Measurements from ENCODE around the gene COL4A3. TPM values are rescaled to one million over a fixed set of nuclear protein-coding genes. Genes with fewer than 3 reads are reported as not detected.

The COL4A3 gene
- polyA plus RNA-seq, 3 donors, result 0.03 TPM; not detected in 2

GRCh38 chr2:227326783-227327182 is 162.4 kb downstream of the COL4A3 start:
- Mint-ChIP-seq H3K4me3 (no peak overlapping the region), H3K27me3 (ENCODE audit: low read depth in 3 of 3) (peaks cover 0 to 3% (median under 1%) of the 10 kb centered on the region in 3 donors), H3K27ac (no peak overlapping the region), H3K4me1 (peaks cover 32% of the 10 kb centered on the region), H3K9me3 (peaks cover 7 to 16% (median 10%) of the 10 kb centered on the region in 7 donors), H3K36me3 (peaks cover 28 to 33% of the 10 kb centered on the region in 2 donors)
- Histone ChIP-seq H4K20me1 (ENCODE audit: insufficient read depth, low read length) (peaks cover 9% of the 10 kb centered on the region), H3K27me3 (ENCODE audit: control insufficient read depth in 2 of 2, insufficient read depth in 2 of 2, low read length in 2 of 2) (no peaks in the 10 kb centered on the region), H3K36me3 (replicated peaks in 1 of 2; ENCODE audit: control insufficient read depth in 1 of 2, insufficient read depth in 2 of 2, low read length in 2 of 2) (peaks cover 17 to 30% of the 10 kb centered on the region in 2 donors), H3K79me2 (ENCODE audit: insufficient read depth, low read length) (peaks cover 59% of the 10 kb centered on the region), H3K9me3 (replicated peaks in 1 of 2; ENCODE audit: control insufficient read depth in 1 of 2, insufficient read depth in 1 of 2, low read length in 2 of 2) (peaks cover 0 to 3% of the 10 kb centered on the region in 2 donors), H3K4me1 (ENCODE audit: control insufficient read depth in 1 of 2, insufficient read depth in 2 of 2, low read length in 2 of 2) (peaks cover 17 to 28% of the 10 kb centered on the region in 2 donors), H2AFZ (ENCODE audit: insufficient read depth, low read depth, low read length, poor library complexity, severe bottlenecking) (no peak overlapping the region), H3K9ac (ENCODE audit: insufficient read depth, low read length, poor library complexity, severe bottlenecking) (no peak overlapping the region), H3K4me3 (replicated peaks in 1 of 3; ENCODE audit: low read depth in 2 of 3, low read length in 3 of 3) (no peak overlapping the region), H3K4me2 (replicated peaks; ENCODE audit: extremely low read depth, low read length, poor library complexity, severe bottlenecking) (no peak overlapping the region), H3K27ac (ENCODE audit: low read depth in 1 of 2, low read length in 2 of 2) (no peak overlapping the region)
- no CpG with 5 or more reads among the region's 6 CpGs for WGBS (ENCODE audit: insufficient coverage)
- no peak for DNase-seq
- no peak for TF ChIP-seq CTCF (IDR thresholded peaks at IDR 0.05)
- intact Hi-C loops (cut with micrococcal nuclease), result loop anchor here in 1 of 2 donors (5.0 kb wide), 1 partner anchor 46 kb away; no protein-coding TSS in a partner anchor

GRCh38 chr2:227335713-227336112 is 171.3 kb downstream of the COL4A3 start:
- H3K4me3 ChIP-seq (replicated peaks in 1 of 3; ENCODE audit: low read depth in 2 of 3, low read length in 3 of 3), result no peak overlapping the region
- H4K20me1 ChIP-seq (ENCODE audit: insufficient read depth, low read length), result no peaks in the 10 kb centered on the region
- Mint-ChIP-seq H3K4me3 (no peak overlapping the region), H3K9me3 (no peaks in the 10 kb centered on the region), H3K36me3 (peaks cover 58 to 82% of the 10 kb centered on the region in 2 donors), H3K27ac (peak overlapping the region in 6 of 7 donors; percentile 15 to 79 (median 52)), H3K27me3 (ENCODE audit: low read depth in 3 of 3) (no peaks in the 10 kb centered on the region), H3K4me1 (peaks cover 21% of the 10 kb centered on the region)
- H3K9ac ChIP-seq (ENCODE audit: insufficient read depth, low read length, poor library complexity, severe bottlenecking), result no peak overlapping the region
- H3K4me2 ChIP-seq (replicated peaks; ENCODE audit: extremely low read depth, low read length, poor library complexity, severe bottlenecking), result no peak overlapping the region
- no peak for TF ChIP-seq CTCF (IDR thresholded peaks at IDR 0.05)
- H2AFZ ChIP-seq (ENCODE audit: insufficient read depth, low read depth, low read length, poor library complexity, severe bottlenecking), result no peak overlapping the region
- H3K36me3 ChIP-seq (replicated peaks in 1 of 2; ENCODE audit: control insufficient read depth in 1 of 2, insufficient read depth in 2 of 2, low read length in 2 of 2), result peaks cover 38 to 73% of the 10 kb centered on the region in 2 donors
- H3K4me1 ChIP-seq (ENCODE audit: control insufficient read depth in 1 of 2, insufficient read depth in 2 of 2, low read length in 2 of 2), result peaks cover 12 to 13% of the 10 kb centered on the region in 2 donors
- no peaks in the 10 kb centered on the region for H3K27me3 ChIP-seq (ENCODE audit: control insufficient read depth in 2 of 2, insufficient read depth in 2 of 2, low read length in 2 of 2)
- DNase-seq, result peak in 1 of 3 donors; percentile 1
- peak overlapping the region in 1 of 2 donors; percentile 30 for H3K27ac ChIP-seq (ENCODE audit: low read depth in 1 of 2, low read length in 2 of 2)
- no CpG with 5 or more reads among the region's 1 CpG for WGBS (ENCODE audit: insufficient coverage)
- H3K9me3 ChIP-seq (replicated peaks in 1 of 2; ENCODE audit: control insufficient read depth in 1 of 2, insufficient read depth in 1 of 2, low read length in 2 of 2), result no peaks in the 10 kb centered on the region
- intact Hi-C loops (cut with micrococcal nuclease), result no loop called here
- H3K79me2 ChIP-seq (ENCODE audit: insufficient read depth, low read length), result peaks cover 8% of the 10 kb centered on the region
